Right lobe of liver (tissue), 4 donors: Measurements from ENCODE around the gene RHOT2.

ENCODE experiments used
- POLR2A ChIP-seq: fragments of 450-650 bp; IDR thresholded peaks from one replicate; pipeline ENCODE4 v1.6.1; 2017; ENCODE audit warnings: antibody characterized with exemption, mild to moderate bottlenecking
- TF ChIP-seq, protein P1 (sequence below), 4 donors: fragments of 200-600 bp in 3 of 4; fragments of 450-650 bp in 1 of 4; IDR thresholded peaks; one replicate each; pipeline versions ENCODE4 v1.5.1 to v1.8.0; 2016 to 2022; ENCODE audit warnings: antibody characterized with exemption in 4 of 4, mild to moderate bottlenecking in 2 of 4
- donor health status: DM: no; HTN: no; CAD: no.
- donor health status: DM: no; HTN: no; CAD: no.
- donor health status: DM: no; HTN: yes; CAD: no.

DNA sequence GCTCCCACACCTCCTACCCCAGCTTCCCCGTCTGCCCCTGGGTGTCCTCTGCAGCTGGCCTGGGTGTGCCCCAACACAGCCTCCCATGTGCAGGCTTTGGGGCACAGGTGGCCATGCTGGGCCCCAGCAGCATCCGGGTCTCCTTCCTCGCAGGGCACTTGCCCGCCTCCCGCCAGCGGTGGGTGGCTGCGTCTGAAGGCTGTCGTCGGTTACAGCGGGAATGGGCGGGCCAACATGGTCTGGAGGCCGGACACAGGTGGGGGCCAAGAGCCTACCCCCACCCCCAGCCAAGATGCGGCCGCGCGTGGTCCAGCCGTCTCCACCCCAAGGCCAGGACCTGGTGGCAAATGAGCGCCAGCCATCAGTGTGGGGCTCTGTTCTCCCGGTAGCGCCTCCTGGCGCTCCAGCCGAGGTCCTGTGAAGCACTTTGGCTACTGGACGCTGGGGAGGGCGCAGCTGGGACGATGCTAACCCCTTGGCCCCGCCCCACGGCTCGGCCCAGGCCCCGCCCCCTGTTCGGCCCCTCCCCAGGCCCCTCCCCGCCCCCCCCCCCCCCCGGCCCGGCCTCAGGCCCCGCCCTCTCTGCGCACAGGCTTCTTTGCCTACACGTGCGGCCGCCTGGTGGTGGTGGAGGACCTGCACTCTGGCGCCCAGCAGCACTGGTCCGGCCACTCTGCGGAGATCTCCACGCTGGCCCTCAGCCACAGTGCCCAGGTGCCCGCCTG lies 7.3 kb upstream of the RHOT2 start:
- TF ChIP-seq, protein P1, sequence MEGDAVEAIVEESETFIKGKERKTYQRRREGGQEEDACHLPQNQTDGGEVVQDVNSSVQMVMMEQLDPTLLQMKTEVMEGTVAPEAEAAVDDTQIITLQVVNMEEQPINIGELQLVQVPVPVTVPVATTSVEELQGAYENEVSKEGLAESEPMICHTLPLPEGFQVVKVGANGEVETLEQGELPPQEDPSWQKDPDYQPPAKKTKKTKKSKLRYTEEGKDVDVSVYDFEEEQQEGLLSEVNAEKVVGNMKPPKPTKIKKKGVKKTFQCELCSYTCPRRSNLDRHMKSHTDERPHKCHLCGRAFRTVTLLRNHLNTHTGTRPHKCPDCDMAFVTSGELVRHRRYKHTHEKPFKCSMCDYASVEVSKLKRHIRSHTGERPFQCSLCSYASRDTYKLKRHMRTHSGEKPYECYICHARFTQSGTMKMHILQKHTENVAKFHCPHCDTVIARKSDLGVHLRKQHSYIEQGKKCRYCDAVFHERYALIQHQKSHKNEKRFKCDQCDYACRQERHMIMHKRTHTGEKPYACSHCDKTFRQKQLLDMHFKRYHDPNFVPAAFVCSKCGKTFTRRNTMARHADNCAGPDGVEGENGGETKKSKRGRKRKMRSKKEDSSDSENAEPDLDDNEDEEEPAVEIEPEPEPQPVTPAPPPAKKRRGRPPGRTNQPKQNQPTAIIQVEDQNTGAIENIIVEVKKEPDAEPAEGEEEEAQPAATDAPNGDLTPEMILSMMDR (IDR thresholded peaks at IDR 0.05): peak; percentile 36 to 53 (median 47)
- peak; percentile 12 for TF ChIP-seq POLR2A
